ENCODE data around the gene TUT4.

Gene TUT4

DNA sequence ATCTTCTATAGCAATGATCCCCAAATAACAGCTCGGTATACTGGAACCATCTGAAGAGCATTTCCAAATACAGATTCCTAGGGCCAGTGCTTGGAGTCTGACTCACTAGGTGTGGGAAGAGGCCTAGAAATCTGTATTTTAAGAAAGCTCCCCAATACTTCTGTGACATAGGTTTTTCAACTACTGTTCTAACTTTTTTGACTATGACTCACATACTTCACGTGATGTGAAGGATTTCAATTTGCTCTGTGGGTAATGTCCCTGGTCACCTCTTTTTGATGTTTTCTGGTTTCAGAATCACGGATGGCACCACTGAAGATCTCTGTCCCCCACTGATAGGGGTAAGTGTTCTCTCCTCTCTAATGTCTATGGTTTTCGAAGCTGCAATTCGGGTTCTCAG lies 159.7 kb downstream of the TUT4 start:
- DNase-seq (ENCODE audit: low read depth) = no peak
- TF ChIP-seq, protein P1, sequence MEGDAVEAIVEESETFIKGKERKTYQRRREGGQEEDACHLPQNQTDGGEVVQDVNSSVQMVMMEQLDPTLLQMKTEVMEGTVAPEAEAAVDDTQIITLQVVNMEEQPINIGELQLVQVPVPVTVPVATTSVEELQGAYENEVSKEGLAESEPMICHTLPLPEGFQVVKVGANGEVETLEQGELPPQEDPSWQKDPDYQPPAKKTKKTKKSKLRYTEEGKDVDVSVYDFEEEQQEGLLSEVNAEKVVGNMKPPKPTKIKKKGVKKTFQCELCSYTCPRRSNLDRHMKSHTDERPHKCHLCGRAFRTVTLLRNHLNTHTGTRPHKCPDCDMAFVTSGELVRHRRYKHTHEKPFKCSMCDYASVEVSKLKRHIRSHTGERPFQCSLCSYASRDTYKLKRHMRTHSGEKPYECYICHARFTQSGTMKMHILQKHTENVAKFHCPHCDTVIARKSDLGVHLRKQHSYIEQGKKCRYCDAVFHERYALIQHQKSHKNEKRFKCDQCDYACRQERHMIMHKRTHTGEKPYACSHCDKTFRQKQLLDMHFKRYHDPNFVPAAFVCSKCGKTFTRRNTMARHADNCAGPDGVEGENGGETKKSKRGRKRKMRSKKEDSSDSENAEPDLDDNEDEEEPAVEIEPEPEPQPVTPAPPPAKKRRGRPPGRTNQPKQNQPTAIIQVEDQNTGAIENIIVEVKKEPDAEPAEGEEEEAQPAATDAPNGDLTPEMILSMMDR (IDR thresholded peaks at IDR 0.05; ENCODE audit: low read length, missing control alignments) = no peak
- no peak overlapping the region for H3K4me3 ChIP-seq (replicated peaks; ENCODE audit: low read depth, low read length)

DNA sequence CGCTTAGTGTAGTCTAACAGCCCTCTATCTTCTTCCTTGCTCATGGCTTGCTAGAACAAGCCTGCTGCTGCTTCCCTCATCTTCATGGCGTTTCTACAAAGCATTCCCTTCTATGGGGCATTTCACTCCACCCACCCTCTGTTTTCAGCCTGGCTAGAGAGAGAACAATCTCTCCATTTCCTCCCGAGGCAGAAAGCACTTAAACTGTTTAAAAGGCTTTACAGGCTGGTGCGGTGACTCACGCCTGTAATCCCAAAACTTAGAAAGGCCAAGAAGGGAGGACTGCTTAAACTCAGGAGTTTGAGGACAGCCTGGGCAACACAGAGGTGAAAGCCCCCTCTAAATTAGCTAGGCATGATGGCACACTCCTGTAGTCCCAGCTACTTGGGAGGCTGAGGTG lies 166.4 kb downstream of the TUT4 start:
- H3K4me3 ChIP-seq (replicated peaks; ENCODE audit: low read depth, low read length) = no peak overlapping the region
- no peak for DNase-seq (ENCODE audit: low read depth)
- TF ChIP-seq, protein P1 (IDR thresholded peaks at IDR 0.05; ENCODE audit: low read length, missing control alignments) = no peak

DNA sequence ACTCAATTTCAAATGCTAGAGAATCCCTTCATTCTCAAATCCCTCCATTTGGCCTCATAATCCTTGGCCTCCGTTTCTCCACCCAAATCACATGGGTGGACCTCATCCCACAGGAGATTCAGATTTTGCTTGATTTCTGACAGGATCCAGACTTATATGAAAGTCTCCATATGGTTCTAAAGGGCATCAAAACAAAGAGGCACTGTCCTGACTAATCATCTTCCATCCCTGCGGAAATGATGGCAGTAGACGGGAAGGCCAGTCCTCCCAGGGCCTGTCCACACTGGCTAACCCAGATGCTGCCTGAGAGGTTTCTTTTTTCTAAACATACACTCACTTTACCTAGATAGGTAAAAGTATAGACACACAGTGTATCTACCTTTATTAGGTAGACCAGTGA lies 167.5 kb downstream of the TUT4 start:
- no peak overlapping the region for H3K4me3 ChIP-seq (replicated peaks; ENCODE audit: low read depth, low read length)
- no peak for DNase-seq (ENCODE audit: low read depth)
- TF ChIP-seq, protein P1 (IDR thresholded peaks at IDR 0.05; ENCODE audit: low read length, missing control alignments) = no peak

Measured in fibroblast of pulmonary artery (primary cell).